SIG-M5 treated with dmso at 0.1 percent for 504 hours (cell line): ENCODE measurements around the gene ACAA1.
"Not testable (repeated sequence)": the region's sequence is repeated elsewhere in the genome, so short reads cannot be mapped to it uniquely, and the experiment has no call there.

Experiments
- DNase-seq: peaks from one replicate; lab custom pipeline; 2025; ENCODE audit not compliant: unreplicated experiment; lab: John Stamatoyannopoulos, UW

Gene ACAA1

DNA sequence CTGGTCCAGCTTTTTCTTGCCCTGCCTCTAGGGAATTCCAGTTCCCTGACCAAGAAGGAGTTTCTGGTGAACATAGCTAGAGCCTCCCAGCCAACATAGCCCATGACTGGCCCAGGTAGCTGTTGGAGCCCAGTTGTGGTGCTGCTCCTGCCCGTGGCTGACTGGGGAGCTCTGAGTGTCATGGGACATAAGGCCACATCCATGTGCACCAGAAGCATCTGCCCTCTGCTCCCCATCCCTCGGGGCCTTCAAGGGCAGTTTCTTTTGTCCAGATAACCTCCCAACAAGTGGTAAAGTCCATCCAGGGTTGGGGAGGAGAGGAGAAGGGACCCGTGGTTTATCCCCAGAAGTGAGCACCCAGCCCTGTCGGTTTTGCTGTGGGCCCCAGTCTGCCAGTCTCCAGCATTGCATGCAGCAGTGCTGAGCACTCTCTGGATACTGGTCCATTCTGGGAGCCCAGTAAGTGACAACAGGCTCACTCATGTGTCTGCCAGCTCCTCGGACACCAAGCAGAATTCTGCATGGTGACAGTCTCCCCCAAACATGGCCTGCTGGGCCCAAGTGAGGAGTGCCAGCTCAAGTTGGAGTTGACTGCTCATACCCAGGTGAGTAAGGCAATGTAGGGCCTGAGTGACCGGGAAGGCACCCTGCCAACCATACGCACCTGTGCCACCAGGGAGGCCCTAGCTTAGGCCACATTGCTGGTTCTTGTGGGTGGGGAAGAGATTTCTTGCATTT lies 28.8 kb downstream of the ACAA1 start:
- no peak for DNase-seq

DNA sequence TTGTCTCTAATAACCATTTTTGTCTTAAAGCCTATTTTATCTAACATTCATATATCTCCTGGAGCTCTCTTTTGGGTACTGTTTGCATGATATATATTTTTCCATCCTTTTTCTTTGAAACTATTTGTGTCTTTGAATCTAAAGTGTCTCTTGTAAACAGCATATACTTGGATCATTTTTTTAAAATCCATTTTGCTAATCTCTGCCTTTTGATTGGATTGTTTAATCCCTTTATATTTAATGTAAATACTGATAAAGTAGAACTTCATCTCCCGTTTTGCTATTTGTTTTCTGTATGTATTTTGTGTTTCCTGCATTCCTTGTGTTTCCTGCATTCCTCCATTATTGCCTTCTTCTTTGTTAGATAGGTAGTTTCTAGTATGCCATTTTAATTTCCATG lies 31.4 kb downstream of the ACAA1 start:
- DNase-seq: no peak

DNA sequence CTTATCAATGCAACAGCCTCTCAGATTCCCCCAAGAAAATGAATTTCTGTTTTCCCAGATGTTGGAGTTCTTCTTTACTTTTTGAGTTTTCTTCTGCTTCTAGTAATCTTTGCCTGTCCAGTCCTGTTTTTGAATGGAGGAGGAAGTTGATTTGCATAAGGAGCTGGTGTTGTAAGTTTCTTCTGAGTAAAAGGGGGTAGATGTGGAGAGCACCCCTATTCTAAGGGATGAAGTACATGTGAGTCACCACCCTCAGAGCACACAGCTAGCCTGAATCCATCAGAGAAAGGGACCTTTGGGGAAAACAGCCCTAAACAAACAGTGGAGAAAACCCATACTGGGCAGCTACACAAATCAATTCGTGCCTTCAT lies 34.5 kb downstream of the ACAA1 start:
- peak; percentile 62 for DNase-seq

DNA sequence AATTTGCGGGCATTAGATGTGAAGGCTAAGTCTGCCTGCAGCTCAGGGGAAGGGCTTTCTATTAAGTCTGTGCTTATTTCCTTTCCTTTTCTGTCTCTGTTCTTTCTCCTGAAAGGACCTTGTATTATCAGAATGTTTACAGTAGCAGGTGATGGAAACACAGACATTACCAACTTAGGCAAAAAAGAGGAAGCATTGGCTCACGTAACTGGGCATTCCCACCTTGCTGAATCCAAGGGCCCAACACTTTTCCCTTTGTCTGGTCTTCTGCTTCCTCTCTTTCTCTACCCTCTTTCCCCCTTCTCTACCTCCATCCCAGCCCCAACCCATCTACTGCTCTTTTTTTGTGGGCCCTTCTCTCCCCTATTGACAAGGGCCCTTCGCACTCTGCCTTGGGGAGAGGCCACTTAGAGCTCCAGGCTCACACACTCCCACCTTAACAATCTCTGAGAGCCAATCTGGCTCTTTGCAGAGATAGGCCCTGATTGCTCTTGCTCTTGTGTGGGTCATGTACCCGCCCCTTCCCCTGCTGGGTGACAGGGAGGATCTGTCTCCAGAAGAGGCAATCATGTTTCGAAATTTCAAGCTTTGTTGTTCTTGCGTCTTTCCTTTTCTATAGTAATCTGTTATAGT lies 35.0 kb downstream of the ACAA1 start:
- DNase-seq: peak; percentile 46

DNA sequence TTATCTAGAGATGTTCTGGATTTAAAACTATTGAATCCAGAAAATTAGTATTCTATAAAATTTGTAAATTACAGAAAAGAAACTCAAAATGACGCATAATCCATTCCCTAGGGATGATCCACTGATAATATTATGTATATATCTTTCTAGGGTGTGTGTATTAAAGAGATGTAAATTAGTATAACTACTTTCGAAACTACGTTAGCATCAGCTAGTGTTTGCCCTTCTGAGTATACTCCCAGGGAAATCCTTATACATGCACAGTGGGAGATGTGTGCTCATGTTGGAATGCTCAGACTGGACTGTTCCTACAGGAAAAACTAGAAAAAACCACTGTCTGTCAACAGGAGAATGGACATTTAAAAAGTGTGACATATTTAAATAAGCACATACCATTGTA lies 36.4 kb downstream of the ACAA1 start:
- no peak for DNase-seq

DNA sequence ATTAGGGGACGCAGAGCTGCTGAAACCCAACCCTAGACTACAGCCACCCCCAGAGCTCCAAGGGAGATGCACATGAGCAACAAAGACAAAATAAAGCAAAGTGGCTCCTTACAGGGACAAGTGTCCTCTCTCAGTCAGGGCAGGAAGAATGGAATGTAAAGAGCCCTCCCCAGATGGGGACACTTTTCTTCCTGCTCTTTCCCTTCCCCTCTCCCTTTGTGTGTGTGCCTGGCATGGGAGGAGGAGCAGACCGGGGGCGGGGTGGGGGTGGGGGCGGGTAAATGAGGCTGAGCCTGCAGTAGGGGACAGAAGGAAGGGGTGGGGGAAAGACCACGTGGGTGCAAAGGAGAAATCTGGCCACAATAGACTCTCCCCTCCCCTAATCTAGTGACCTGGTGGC lies 37.4 kb downstream of the ACAA1 start:
- no peak for DNase-seq

DNA sequence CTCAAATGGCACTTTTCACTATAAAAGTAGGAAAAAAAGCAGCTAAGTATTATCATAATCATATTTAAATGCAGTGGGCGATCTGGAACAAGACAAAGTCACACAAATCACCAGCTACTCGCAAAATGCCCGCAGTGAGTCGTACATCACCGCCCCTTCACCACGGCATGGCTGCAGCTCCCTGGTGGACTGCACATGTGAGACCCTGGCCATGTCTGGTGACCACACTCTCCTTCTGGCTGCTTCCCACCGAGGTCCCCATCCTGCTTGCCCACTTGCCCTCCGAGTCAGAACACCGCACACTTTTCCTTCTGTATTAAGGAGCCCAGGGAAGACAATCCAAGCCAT lies 38.6 kb downstream of the ACAA1 start:
- no peak for DNase-seq

DNA sequence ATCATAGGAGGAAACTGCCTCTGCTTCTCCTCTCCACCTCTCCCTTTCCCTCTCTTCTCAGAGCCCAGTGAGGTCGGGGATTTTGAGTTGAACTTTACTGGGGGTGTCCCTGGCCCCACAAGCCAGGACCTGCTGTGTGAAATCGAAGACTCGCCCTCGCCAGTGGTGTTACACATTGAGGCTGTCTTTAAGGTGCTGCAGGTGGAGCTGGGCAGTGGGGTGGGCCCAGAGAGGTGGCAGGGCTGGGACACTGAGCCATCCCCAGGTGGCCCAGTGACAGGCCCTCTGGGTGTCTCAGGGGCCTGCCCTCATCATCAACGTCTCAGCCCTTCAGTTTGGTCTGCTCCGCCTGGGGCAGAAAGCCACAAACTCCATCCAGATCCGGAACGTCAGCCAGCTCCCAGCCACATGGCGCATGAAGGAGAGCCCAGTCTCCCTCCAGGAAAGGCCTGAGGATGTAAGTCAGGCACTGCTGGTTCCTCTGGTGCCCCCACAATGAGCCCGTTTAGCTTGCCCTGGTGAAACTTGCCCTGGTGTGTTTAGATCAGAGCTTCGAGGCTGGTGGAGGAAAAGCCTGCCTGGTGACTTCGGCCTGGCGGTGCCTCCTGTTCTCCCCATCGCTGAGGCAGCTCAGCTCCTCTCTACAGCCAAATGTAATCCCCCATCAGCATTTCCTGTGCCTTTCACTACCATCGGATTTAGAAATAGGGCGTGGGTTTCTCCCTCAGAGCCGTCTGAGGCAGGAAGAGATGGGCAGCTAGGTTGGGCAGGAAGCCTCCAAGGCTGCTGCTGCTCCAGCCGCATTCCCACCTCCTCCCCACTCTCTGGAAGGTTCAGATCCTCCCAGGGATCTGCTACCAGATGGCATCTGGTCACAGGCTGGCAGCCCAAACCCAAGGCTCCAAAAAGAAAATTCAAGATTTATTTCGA lies 39.2 kb downstream of the ACAA1 start:
- DNase-seq: no peak

DNA sequence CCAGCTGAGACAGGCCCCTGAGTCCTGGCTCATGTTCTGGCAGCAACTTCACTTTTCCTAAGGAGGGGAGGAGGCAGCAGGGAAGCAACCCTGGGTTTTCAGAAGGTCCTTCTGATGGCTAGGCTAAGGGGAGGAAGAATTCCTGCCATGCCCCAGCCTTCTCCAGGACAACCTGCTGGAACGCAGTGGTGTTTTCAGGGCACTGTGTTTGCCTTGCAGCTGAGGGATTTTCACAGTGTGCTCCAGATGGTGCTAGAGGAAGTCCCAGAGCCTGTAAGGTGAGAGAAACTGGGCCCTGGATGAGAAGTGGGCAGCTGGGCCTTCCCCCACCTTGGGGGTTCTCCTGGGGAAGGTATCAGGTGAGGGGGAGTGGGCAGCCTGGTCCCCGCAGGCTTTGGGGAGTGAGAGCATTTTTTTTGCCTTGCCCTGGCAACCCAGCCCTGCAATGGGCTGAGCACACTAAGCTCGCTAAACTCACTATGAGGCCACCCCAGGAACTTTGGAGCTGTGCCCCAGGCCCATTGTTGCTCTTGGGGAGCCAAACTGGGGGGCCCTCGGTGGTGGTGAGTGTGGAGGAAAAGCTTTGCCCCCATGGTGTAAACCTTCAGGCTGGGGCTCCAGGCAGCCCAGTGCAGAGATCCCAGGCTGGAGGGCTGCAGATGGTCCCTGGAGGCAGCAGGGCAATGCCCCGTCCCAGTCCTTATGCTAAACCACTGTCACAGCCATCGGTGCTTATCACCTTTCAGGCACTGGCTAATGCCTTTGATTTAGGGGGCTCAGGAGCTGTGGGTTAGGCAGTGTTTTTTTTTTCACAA lies 41.1 kb downstream of the ACAA1 start:
- DNase-seq: no peak

DNA sequence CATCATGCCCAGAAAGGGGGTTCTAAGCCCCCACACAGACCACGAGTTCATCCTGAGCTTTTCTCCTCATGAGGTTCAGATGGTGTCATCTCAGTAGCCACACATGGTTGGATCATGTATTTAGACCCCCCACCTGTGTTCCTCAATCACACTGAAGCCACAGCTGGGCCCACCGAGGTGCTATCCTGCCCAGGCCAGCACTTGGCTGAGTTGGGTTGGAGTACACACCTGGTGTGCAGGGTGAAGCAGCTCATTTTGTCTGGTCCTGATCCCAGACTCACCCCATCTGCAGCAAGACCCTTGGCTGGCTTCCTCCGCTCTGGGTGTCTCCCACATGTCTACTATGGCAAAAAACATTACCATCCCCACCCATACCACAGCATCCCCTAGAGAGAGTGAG lies 41.9 kb downstream of the ACAA1 start:
- no peak for DNase-seq

DNA sequence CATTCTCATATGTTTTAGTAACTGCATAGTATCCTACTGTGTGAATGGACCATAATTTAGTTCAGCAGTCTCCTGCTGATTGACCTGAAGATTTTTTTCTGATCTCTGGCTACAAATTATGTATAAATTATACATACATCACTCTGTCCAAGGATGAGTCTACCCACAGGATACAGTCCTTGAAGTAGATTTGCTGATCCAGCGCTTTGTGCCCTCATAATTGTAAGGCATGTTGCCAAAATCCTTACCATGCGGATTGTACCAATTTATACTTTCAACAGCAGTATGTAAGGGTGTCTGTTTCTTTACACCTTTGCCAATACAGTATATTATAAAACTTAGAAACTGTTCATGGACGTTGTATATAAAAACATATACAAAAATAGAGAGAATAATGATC lies 46.5 kb downstream of the ACAA1 start:
- no peak for DNase-seq

DNA sequence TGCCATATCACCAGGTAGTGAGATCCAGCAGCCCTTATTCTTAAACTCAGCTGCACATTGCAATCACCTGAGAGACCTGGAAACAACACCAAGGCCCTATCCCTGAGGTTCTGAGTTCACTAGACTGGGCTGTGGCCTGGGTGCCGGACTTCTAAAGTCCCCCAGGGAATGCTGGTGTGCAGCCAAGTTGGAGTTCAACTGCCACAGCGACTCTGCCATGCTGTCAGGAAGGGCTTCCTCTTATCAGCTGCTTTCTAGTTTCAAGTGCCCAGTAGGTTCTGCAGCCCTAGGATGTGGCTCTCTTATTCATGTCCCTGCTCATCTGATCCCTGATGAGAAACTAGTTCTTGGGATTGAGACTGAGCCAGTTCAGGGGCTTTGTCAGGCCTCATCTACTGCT lies 47.8 kb downstream of the ACAA1 start:
- DNase-seq: no peak

DNA sequence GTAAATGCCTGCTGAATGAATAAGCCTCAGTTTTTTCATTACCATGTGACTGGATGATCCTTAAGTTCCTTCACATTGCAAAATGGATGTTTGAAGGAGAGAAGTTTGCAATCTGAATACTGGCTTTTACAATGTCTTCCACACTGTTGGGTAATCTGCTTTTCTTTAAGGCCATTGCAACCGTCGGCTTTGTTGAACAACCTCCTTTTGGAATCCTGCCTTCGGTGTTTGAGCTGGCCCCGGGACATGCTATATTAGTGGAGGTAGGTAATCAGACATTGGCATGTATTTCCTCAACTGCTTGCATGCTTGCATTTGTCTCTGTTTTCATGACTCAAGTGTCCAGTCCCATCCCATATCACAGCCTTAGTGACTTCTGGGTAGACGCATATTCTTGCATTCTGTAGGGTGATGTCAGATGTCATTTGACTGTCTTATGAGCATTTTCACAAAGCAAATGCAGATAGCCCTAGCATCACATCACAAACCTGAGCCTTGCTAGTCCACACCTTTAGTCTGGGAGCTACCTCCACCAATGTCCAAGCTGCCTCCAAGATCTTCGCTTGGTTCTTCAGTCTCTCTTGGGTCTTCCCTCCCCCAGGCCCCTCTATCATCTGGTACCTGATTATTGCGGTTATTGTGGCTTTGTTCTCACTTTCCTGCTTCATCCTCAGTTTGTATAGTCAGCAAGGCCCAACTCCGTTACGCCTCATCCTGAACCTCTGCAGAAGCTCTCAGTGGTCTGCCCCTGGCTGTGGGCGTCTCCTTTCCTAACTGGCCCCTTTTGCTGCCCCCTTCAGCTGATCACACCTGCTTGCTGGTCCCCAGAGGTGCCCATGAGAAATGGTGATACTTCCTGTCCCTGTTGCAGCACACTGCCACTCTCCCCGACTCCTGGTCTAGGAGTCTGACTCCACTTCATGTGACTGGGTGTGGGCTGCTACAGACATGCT lies 48.5 kb downstream of the ACAA1 start:
- DNase-seq: no peak

DNA sequence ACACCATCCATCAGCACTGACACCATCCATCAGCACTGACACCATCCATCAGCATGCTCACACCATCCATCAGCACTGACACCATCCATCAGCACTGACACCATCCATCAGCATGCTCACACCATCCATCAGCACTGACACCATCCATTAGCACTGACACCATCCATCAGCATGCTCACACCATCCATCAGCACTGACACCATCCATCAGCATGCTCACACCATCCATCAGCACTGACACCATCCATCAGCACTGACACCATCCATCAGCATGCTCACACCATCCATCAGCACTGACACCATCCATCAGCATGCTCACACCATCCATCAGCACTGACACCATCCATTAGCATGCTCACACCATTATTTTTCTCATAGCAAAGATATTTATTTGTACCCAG lies 49.6 kb downstream of the ACAA1 start:
- DNase-seq: not testable (repeated sequence)

DNA sequence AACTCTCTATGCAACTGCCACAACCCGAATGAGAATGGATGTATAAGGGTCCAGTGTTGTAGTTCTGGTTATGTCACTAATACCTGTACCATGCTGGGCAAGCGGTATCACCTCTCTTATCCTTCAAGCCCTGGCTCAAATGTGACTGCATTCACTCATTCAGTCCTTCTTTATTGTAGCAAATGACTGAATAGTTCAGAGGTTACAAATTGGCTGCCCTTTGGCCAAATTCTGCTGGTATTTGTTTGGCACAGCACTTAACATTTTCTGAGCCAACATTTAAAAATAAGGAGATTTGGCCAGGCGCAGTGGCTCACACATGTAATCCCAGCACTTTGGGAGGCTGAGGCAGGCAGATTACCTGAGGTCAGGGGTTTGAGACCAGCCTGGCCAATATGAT lies 50.4 kb downstream of the ACAA1 start:
- no peak for DNase-seq

DNA sequence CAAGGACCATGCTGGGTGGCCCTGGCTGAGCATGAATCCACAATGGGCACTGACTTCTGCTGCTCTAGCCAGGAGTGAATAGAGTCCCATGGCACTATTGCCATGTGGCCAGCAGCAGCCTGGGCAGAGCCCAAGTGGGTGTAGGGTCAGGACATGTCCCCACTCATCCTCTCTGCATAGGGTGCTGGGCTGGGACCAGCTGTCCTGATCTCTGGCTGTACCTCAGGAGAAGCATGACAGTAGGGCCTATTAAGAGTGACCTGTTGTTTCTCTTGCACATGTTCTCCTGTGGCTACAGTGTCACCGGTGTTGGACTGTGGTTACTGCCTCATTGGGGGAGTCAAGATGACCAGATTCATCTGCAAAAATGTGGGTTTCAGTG lies 51.0 kb downstream of the ACAA1 start:
- DNase-seq: no peak

DNA sequence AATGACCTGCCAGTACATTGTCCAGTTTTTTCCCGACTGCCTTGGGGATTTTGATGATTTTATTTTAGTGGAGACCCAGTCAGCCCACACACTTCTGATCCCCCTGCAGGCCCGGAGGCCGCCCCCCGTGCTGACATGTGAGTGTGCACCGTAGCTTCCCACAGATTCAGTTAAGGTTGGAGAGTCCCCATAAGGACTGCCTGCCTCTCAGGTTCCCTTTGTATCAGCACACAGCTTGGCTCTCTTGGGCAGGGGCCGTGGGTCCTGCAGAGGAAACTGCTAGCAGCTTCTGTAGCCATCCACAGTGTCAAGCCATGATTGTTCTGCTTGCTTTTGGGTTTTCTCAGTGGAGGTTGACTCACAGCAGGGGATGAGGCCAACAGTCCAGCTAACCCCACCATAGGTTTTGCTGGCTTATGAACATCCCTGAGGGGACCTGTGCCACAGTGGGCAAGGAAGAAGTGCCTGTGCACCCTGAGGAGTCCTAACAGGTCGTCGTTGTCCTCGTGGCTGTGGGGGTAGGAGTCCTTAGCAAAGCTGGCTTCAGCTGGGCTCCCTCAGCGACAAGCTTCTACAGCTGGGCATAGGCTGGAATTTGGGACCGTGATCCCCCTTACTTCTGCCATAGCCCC lies 51.5 kb downstream of the ACAA1 start:
- no peak for DNase-seq

DNA sequence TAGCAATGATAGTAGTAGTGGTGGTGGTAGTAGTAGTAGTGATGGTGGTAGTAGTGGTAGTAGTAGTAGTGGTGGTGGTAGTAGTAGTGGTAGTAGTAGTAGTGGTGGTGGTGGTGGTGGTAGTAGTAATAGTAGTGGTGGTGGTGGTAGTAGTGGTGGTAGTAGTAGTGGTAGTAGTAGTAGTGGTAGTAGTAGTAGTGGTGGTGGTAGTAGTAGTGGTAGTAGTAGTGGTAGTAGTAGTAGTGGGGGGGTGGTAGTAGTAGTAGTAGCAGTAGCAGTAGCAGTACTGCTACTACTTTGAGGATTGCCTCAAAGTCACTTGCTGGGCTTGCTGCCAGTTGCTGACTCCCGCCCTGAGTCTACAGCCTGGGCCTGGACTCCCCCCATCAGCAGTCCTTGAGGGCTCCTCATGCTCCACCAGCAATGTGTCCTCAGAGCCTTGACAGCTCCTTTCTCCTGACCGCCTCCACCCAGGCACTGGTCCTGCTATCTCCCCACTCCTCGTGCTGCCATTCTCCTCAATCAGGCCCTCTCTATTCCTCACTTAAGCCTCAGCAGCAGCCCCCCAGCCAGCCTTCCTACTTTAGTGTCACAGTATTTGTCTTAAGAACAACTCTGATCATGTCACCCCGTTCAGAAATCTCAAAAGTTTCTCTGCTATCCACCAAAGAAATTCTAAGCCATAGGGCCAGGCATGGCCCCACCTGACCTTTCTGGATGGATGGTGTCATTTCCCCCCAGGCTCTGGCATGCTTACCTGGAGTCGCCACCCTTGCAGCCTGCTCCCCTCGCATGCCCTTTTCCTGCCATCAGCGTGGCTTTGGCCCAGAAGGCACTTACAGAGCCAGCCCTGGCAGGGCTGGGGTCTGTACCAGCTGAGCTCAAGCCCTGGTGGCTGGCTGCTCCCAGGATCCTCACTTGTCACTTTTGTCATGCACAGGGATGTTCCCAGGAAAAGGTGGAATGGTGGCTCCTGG lies 52.3 kb downstream of the ACAA1 start:
- no peak for DNase-seq
